Skeletal muscle tissue (tissue), 4 donors: ENCODE results near the gene FAM241A. TPM values are rescaled to one million over a fixed set of nuclear protein-coding genes. Genes with fewer than 3 reads are reported as not detected.
A peak's percentile ranks its signal among the peaks of the same experiment; 100 is the strongest.
"Not testable (repeated sequence)": the region's sequence is repeated elsewhere in the genome, so short reads cannot be mapped to it uniquely, and the experiment has no call there.

ENCODE experiments used
- H3K27ac ChIP-seq: one replicate; pipeline ENCODE4 v1.7.0; 2013; ENCODE audit warnings: mild to moderate bottlenecking, low read depth, low read length, inconsistent platforms
- H3K27me3 ChIP-seq, 3 donors: one replicate each; pipeline ENCODE4 v1.7.0; 2013; ENCODE audit warnings: low read length in 3 of 3; ENCODE audit not compliant: control insufficient read depth in 3 of 3, insufficient read depth in 3 of 3
- H3K36me3 ChIP-seq, 3 donors: one replicate each; pipeline ENCODE4 v1.7.0; 2013; ENCODE audit warnings: low read length in 3 of 3; ENCODE audit not compliant: control insufficient read depth in 3 of 3, insufficient read depth in 3 of 3
- H3K4me1 ChIP-seq, 3 donors: one replicate each; pipeline ENCODE4 v1.7.0; 2013; ENCODE audit warnings: low read length in 3 of 3, mild to moderate bottlenecking in 3 of 3; ENCODE audit not compliant: control insufficient read depth in 3 of 3, insufficient read depth in 3 of 3
- H3K4me3 ChIP-seq, 3 donors: one replicate each; pipeline ENCODE4 v1.7.0; 2013; ENCODE audit warnings: low read length in 3 of 3
- H3K9ac ChIP-seq, 3 donors: one replicate each; pipeline ENCODE4 v1.7.0; 2013; ENCODE audit warnings: low read length in 3 of 3, mild to moderate bottlenecking in 3 of 3, moderate library complexity in 2 of 3, low read depth in 1 of 3
- H3K9me3 ChIP-seq, 3 donors: one replicate each; pipeline ENCODE4 v1.7.0; 2013; ENCODE audit warnings: low read length in 3 of 3; ENCODE audit not compliant: control insufficient read depth in 3 of 3
- total RNA-seq: library from RNA; depleted of rRNA; stranded (reverse); fragments of >200 nt; gene quantifications from one replicate; pipeline ENCODE4 v1.2.3, GENCODE V29; 2014
- donor health status: Osteomylitis.

The FAM241A gene
- total RNA-seq, 1 donor from 2014 or later: 2.1 TPM

- no peak overlapping the region for H3K9ac ChIP-seq
- H3K27ac ChIP-seq: no peak overlapping the region
- no peaks in the 10 kb centered on the region for H3K27me3 ChIP-seq
- H3K4me1 ChIP-seq: peaks cover 0 to 6% (median 5%) of the 10 kb centered on the region in 3 donors
- no peaks in the 10 kb centered on the region for H3K9me3 ChIP-seq
- H3K36me3 ChIP-seq: no peaks in the 10 kb centered on the region
- no peak overlapping the region for H3K4me3 ChIP-seq
Measured at GRCh38 chr4:112170451-112170993, 25.3 kb downstream of the FAM241A start.

DNA sequence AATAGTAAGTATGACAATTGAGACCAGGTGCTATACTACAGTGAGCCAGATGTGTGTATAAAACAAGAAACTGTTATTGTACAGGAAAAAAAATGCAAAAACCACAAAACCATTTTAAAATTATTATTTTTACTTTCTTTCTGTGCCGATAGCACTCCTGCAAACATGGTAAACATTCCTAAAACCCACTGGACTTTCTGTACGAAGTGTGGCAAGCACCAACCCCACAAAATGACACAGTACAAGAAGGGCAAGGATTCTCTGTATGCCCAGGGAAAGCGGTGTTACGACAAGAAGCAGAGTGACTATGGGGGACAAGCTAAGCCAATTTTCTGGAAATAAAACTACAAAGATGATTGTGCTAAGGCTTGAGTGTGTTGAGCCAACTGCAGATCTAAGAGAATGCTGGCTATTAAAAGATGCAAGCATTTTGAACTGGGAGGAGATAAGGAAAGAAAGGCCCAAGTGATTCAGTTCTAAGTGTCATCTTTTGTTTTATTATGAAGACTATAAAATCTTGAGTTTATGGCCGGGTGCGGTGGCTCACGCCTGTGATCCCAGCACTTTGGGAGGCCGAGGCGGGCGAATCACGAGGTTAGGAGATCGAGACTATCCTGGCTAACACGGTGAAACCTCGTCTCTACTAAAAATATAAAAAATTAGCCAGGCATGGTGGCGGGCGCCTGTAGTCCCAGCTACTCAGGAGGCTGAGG is 26.0 kb downstream of the FAM241A start:
- not testable (repeated sequence) for H3K4me3 ChIP-seq, H3K27ac ChIP-seq, H3K36me3 ChIP-seq, H3K27me3 ChIP-seq, H3K9ac ChIP-seq, H3K9me3 ChIP-seq, H3K4me1 ChIP-seq

- Histone ChIP-seq H3K9me3 (no peaks in the 10 kb centered on the region), H3K27me3 (no peaks in the 10 kb centered on the region), H3K4me1 (peaks cover 0 to 6% (median 5%) of the 10 kb centered on the region in 3 donors), H3K4me3 (no peak overlapping the region), H3K27ac (no peak overlapping the region), H3K9ac (no peak overlapping the region), H3K36me3 (no peaks in the 10 kb centered on the region)
Measured at GRCh38 chr4:112172180-112172579, 26.9 kb downstream of the FAM241A start.

- no peaks in the 10 kb centered on the region for H3K27me3 ChIP-seq
- H3K36me3 ChIP-seq: no peaks in the 10 kb centered on the region
- H3K4me1 ChIP-seq: peaks cover 0 to 6% (median 5%) of the 10 kb centered on the region in 3 donors
- no peaks in the 10 kb centered on the region for H3K9me3 ChIP-seq
- H3K27ac ChIP-seq: peak overlapping the region; percentile 4
- peak overlapping the region in 1 of 3 donors; percentile 18 for H3K9ac ChIP-seq
- H3K4me3 ChIP-seq: no peak overlapping the region
Measured at GRCh38 chr4:112173593-112174558, 28.6 kb downstream of the FAM241A start.

GRCh38 chr4:112175840-112176239 is 30.6 kb downstream of the FAM241A start:
- Histone ChIP-seq H3K36me3 (no peaks in the 10 kb centered on the region), H3K4me1 (peaks cover 0 to 6% (median 5%) of the 10 kb centered on the region in 3 donors), H3K4me3 (no peak overlapping the region), H3K9me3 (no peaks in the 10 kb centered on the region), H3K27me3 (no peaks in the 10 kb centered on the region), H3K9ac (no peak overlapping the region), H3K27ac (no peak overlapping the region)

- Histone ChIP-seq H3K4me1 (peaks cover 0 to 6% (median 5%) of the 10 kb centered on the region in 3 donors), H3K27me3 (no peaks in the 10 kb centered on the region), H3K36me3 (no peaks in the 10 kb centered on the region), H3K4me3 (no peak overlapping the region), H3K9me3 (no peaks in the 10 kb centered on the region), H3K27ac (no peak overlapping the region), H3K9ac (peak overlapping the region in 1 of 3 donors; percentile 8)
Measured at GRCh38 chr4:112176596-112176995, 31.3 kb downstream of the FAM241A start.

DNA sequence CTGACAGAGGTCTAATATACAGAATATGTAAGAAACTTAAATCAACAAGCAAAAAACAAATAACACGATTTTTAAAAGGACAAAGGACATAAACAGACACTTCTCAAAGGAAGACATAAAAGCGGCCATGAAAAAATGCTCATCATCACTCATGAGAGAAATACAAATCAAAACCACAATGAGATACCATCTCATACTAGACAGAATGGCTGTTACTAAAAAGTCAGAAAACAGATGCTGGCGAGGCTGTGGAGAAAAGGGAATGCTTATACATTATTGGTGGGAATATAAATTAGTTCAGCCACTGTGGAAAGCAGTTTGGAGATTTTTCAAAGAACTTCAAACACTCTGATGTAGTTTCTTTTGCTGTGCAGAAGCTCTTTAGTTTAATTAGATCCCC is 33.5 kb downstream of the FAM241A start:
- H3K36me3 ChIP-seq, H3K27me3 ChIP-seq, H3K9ac ChIP-seq, H3K4me1 ChIP-seq, H3K9me3 ChIP-seq, H3K4me3 ChIP-seq, H3K27ac ChIP-seq: not testable (repeated sequence)

- Histone ChIP-seq H3K9me3 (no peaks in the 10 kb centered on the region), H3K4me1 (no peaks in the 10 kb centered on the region), H3K4me3 (no peak overlapping the region)
Measured at GRCh38 chr4:112181358-112182000, 36.2 kb downstream of the FAM241A start.

DNA sequence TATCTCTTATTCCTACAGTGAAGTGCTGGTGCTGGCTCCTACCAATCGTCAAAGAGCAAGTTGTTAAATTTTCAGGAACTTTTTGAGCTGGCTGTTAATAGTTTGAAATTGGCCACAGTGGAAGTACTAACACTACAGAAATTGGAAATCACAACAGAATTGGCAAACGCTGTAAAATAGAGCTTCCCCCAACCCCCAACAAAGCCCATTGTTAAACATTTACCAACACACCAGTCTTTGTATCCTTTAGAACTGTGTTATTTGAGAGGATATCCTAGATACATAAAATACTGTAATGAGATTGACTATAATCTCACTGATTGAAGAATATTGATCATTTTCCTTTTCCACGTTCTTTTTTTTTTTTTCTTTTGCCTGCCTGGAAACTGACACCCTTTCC is 37.4 kb downstream of the FAM241A start:
- Histone ChIP-seq H3K9ac (no peak overlapping the region), H3K27ac (no peak overlapping the region), H3K4me1 (no peaks in the 10 kb centered on the region), H3K9me3 (no peaks in the 10 kb centered on the region), H3K36me3 (no peaks in the 10 kb centered on the region), H3K4me3 (no peak overlapping the region), H3K27me3 (no peaks in the 10 kb centered on the region)

More at GRCh38 chr4:112181358-112182000, 36.2 kb downstream of the FAM241A start:
- Histone ChIP-seq H3K9ac (no peak overlapping the region), H3K27ac (no peak overlapping the region), H3K36me3 (no peaks in the 10 kb centered on the region), H3K27me3 (no peaks in the 10 kb centered on the region)
